HG03558 (cell line): ENCODE data around the gene GULP1.
"Not testable (repeated sequence)": the region's sequence is repeated elsewhere in the genome, so short reads cannot be mapped to it uniquely, and the experiment has no call there.

ENCODE experiments used
- ATAC-seq: cut with Tn5 transposase; IDR thresholded peaks from one replicate; pipeline ENCODE4 v1.9.1; 2021; ENCODE audit warnings: moderate number of reproducible peaks; ENCODE audit not compliant: unreplicated experiment; ENCODE audit errors: extremely low read depth

The GULP1 gene

DNA sequence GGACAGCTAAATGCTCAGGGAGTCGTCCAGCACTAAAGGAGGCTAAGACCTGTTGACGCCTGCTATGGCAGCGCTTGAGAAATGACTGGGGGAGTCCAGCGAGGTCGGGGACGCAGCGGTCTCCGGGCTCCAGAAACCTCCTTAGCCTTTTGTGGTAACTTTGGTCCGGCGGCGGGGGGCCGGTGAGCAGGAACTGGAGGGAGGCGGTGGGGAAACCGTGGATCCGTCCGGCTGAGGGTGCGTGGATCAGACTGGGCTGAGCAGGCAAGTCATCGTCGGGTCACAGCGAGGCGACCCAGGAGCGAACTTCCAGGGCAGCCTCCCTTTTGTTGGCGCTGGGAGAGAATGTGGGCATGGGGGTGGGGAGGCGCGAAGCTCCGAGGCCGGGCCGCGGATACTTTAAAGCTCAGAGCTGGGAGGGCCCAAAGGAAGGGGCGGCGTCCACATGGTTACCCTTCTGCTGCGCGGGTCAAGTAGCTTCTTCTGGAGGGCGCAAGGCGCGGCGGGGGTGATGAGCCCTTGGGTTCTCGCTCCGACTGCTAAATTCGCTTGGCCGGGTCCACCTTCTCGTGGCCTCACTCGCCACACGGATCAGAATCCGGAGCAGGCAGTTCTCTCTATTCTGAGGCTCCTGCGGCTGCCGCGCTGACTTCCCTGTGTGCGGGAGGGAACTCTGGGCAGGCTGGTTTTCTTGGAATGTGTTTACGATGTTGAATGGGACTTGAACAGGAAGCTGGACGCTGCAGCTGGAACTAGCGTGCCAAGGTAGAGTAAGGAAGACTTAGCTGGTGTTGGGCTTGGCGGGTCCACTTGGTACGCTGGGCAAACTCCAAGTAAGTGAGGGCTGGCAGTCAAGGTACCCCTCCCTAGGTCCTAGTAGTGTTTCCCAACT is 920 bp downstream of the GULP1 start:
- no peak for ATAC-seq

- no peak for ATAC-seq
Measured at GRCh38 chr2:188293601-188294351, 2.1 kb downstream of the GULP1 start.

DNA sequence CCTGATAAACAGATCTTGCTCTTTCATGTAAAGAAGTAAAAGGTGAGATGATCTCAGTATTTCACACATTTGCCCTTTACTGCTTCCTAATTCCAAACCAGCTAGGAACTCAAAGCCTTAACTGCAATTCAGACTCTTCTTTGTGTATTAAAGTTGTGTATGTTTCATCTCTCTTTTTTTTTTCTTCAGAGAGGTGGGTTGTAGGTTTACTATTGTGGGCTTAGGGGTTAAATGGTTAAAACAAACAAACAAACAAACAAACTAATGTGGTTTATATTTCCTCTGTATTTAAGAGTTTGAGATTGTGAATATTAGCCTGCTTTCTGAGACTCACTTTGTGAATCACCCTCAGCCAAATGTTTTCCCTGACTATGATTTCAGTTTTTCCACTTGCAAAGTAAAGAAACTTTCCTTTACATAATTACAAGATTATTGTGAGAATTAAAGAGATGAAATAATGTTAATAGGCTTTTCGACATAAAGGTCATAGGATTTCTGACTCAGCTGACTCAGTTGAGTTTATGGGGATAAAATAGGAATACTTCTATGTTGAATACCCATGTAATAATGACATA is 2.8 kb downstream of the GULP1 start:
- ATAC-seq, result no peak

DNA sequence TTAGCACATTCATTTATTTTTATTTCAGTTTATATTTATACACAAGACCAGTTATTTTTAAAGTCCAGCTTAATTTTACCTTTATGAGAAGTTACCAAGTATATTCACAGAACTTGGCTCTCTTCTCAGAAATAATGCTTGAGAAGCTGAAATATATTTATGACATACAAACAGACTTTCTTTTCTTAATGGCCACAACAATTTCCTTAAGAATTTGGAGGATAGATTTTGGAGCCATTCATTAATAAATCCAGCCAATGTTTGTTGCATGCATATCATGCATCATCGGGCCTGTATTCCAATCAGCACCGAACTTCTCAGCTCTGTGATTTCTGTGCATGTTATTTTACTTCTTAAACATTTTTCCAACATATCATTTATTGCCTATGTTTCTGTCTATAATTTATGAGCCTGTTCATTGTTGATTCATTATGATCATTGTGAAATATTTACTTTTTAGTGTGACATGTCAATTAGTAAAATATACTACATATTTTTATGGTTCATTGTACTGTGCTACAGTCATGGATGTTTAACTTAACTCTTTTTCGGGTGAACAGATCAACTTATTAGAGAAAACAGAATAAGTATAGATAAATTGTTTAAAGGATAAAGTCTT is 3.5 kb downstream of the GULP1 start:
- ATAC-seq, result no peak

- no peak for ATAC-seq
Measured at GRCh38 chr2:188297978-188298377, 6.3 kb downstream of the GULP1 start.

GRCh38 chr2:188298937-188299371 is 7.3 kb downstream of the GULP1 start:
- ATAC-seq, result not testable (repeated sequence)

- no peak for ATAC-seq
Measured at GRCh38 chr2:188303363-188304031, 11.8 kb downstream of the GULP1 start.

GRCh38 chr2:188305271-188305670 is 13.6 kb downstream of the GULP1 start:
- no peak for ATAC-seq

DNA sequence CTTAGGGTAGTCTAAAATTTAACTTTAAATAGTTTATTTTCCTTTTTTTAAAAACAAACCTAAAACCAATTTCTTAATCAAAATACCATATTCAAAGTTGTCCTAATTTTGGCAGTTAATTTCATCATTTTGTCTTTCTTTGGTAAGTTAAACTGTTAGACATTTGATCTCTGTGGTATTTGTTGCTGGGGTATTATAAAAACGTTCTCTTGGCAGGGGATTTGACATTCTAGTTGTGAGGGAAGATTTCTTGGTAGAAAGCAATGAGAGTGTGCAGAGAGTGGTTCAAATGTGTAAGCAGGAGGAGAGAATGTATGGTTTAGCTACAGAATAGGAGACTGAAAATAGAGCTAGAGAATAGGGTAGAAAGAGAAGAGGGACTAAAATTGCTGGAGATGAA is 14.6 kb downstream of the GULP1 start:
- ATAC-seq, result no peak

- ATAC-seq, result no peak
Measured at GRCh38 chr2:188307850-188308283, 16.2 kb downstream of the GULP1 start.

DNA sequence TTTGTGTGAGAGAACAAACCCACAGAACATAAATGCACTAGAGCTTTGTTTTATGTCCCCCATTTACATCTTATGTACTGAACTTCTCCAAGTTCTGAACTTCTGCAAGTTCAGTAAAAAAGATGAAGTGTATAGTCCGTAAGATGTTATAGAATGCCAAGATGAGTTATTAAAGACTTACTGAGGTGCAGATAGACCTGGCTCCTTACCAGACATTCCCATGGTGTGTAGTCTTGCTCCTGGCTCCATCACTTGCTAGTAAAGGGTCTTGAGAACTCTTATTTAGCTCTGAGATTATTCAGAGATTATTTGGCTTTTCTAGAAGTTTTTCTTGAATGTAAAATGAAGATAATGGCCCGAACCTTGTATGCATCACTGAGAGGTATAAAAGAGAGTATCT is 16.8 kb downstream of the GULP1 start:
- no peak for ATAC-seq

DNA sequence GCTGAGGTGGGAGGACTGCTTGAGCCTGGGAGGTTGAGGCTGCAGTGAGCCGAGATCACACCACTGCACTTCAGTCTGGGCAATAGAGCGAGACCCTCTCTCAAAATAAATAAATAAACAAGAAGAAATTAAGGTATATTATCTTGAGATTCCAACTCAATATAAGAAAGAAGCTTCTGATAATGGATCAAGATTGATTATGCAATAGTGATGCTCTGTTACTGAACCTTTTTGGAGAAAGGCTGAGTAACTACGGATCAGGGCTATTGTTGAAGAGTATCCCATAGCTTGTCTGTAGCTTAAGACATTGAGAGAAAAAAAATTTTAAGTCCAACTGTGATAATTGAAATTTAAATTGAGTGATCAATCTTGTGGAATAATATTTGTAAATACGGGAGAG is 17.7 kb downstream of the GULP1 start:
- no peak for ATAC-seq

- ATAC-seq, result no peak
Measured at GRCh38 chr2:188314314-188315054, 22.8 kb downstream of the GULP1 start.

DNA sequence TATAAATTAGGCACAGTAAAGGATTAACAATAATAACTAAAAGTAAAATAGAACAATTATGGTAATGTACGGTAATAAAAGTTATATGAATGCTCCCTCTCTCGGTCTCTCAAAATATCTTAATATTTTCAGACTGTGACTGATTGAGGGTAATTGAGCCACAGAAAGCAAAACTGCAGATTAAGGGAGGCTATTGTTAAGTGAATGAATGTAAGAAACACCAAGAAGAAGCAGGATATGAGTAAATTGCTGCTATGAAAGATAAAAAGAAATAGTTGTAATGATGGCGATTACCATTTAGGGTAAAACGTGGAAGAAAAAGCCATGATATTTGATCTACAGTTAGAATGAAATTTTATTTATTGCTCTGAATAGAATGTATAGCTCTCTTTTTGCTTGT is 24.1 kb downstream of the GULP1 start:
- no peak for ATAC-seq

DNA sequence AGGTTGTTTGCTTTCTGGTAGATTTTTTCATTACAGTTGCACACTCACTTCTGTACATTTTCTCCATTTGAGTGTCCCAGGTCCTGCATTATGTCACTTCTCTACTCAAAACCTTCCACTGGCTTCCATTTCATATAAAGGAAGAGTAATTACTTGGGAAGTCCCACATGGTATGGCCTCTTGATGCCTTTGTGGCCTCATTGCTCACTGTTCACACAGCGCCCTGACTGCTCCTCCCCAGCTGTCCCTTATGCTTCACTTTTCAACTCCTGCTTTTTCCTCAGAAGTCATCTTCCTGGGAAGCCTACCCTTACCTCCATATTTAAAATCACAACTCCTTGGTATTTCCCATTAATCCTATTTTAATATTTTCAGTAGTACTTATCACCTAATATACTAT is 24.7 kb downstream of the GULP1 start:
- ATAC-seq, result no peak

GRCh38 chr2:188316791-188317423 is 25.2 kb downstream of the GULP1 start:
- no peak for ATAC-seq

GRCh38 chr2:188318161-188318749 is 26.6 kb downstream of the GULP1 start:
- ATAC-seq, result no peak

DNA sequence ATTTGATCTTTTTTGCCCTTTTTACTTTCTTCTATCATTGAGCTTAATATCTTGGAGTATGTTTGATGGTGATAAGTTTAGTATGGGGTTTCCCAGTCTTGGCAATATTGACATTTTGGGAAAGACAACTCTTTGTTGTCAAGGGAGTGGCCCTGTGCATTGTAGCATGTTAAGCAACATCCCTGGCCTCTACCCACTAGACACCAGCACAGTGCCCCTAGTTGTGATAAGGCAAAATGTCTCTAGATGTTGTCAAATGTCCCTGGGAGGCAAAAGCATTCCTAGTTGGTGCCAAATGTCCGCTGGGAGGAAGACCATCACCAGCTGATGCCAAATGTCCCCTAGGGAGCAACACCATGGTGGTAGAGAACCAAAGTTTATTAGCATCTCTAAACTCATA is 28.2 kb downstream of the GULP1 start:
- ATAC-seq, result no peak

DNA sequence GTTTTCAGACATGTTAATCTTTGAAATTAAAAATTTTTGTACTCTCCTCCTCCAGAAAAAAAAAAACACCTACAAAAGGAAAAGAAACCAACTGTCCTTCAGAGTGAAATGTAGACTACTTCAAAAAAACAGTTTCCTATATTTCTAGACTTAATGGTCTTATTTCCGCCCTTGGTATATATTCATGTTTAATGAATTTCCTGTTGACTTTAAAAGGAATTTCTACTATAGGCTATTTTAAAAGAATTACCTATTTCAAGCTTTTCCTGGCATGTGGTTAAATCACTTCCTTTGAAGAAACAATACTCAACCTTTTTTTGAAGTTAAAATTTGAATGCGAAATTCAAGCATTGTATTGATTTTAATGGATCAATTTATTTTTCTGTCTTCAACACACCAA is 29.2 kb downstream of the GULP1 start:
- no peak for ATAC-seq
